ENCODE measurements around the gene HARBI1.

- TF ChIP-seq, protein P1, sequence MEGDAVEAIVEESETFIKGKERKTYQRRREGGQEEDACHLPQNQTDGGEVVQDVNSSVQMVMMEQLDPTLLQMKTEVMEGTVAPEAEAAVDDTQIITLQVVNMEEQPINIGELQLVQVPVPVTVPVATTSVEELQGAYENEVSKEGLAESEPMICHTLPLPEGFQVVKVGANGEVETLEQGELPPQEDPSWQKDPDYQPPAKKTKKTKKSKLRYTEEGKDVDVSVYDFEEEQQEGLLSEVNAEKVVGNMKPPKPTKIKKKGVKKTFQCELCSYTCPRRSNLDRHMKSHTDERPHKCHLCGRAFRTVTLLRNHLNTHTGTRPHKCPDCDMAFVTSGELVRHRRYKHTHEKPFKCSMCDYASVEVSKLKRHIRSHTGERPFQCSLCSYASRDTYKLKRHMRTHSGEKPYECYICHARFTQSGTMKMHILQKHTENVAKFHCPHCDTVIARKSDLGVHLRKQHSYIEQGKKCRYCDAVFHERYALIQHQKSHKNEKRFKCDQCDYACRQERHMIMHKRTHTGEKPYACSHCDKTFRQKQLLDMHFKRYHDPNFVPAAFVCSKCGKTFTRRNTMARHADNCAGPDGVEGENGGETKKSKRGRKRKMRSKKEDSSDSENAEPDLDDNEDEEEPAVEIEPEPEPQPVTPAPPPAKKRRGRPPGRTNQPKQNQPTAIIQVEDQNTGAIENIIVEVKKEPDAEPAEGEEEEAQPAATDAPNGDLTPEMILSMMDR (IDR thresholded peaks at IDR 0.05), result no peak
- TF ChIP-seq EZH2phosphoT487 (IDR thresholded peaks at IDR 0.05), result no peak
- TF ChIP-seq EZH2 (IDR thresholded peaks at IDR 0.05), result no peak
Observed at GRCh38 chr11:46560300-46560991, 56.6 kb downstream of the HARBI1 start.

Measured in neural progenitor cell (in vitro differentiated cells).